ENCODE results near the gene SMLR1. TPM values are rescaled to one million over a fixed set of nuclear protein-coding genes. Genes with fewer than 3 reads are reported as not detected.

Gene SMLR1
- not detected in 2 replicates for total RNA-seq

DNA sequence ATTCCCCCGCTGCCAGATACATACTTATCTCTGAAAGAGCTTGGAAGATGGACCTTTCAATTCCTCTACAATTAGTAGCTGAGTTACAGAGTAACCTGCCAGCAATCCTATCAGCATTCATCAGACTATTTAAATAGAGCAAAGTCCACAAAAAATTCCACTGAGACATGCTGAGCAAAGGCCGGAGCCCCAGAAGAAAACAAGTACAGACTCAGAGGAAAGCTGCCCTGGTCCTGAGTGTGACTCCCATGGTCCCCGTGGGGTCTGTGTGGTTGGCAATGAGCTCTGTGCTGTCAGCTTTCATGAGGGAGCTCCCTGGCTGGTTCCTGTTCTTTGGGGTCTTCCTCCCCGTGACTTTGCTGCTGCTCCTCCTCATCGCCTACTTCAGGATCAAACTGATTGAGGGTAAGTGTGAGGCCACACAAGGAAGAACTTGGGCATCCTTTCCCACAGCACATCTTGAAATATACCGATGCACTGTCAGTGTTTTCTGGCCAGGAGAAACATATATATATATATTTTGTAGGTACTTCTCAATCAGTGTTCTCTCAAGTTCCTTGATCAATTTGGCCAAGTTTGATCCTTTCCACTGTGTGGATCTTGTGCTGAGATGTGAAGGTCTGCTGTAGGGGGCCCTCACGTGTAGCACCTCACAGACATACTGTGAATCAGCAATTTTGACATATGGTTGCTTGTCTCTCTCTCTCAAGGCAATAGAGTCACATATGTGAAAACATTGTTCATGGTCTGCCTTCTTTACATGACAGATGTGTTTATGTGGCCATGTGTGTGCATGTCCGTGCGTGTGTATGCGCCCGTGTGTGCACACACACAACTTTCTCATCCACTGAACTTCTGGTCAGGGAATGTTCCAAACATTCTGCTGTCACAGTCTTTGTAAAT, at the start of gene SMLR1:
Gene SMLR1, plus strand, starts transcription at position 160 of the 903 bp plus-strand sequence. Its CDS starts 8 bp downstream, at position 168.

Other genes with a start within 250 kb of the SMLR1 start
- gene EPB41L2, start 235.8 kb downstream of the SMLR1 start, total RNA-seq, result 36.4 and 46.3 TPM in 2 replicates